ENCODE measurements around the gene EPHA10. TPM values are rescaled to one million over a fixed set of nuclear protein-coding genes. Genes with fewer than 3 reads are reported as not detected.

The EPHA10 gene
- total RNA-seq, 1 donor from 2014 or later, result 0.05 TPM

GRCh38 chr1:37723390-37724078, 41.4 kb downstream of the EPHA10 start:
- Mint-ChIP-seq H3K4me1 (ENCODE audit: low read depth) (no peaks in the 10 kb centered on the region), H3K27ac (no peak overlapping the region), H3K4me3 (no peak overlapping the region)

GRCh38 chr1:37723072-37723389, 41.9 kb downstream of the EPHA10 start:
- Mint-ChIP-seq H3K27me3 (ENCODE audit: insufficient read depth) (peaks cover 5% of the 10 kb centered on the region), H3K4me3 (no peak overlapping the region), H3K4me1 (ENCODE audit: low read depth) (no peaks in the 10 kb centered on the region), H3K9me3 (no peaks in the 10 kb centered on the region), H3K27ac (no peak overlapping the region), H3K36me3 (ENCODE audit: low read depth) (no peaks in the 10 kb centered on the region)
- intact Hi-C loops (cut with micrococcal nuclease), result no loop called here
- no peak for DNase-seq (ENCODE audit: low spot score)

More at GRCh38 chr1:37723390-37724078, 41.4 kb downstream of the EPHA10 start:
- Mint-ChIP-seq H3K27me3 (ENCODE audit: insufficient read depth) (peaks cover 8% of the 10 kb centered on the region), H3K9me3 (no peaks in the 10 kb centered on the region), H3K36me3 (ENCODE audit: low read depth) (no peaks in the 10 kb centered on the region)
- DNase-seq (ENCODE audit: low spot score), result no peak
- intact Hi-C loops (cut with micrococcal nuclease), result no loop called here

GRCh38 chr1:37722181-37723071, 42.5 kb downstream of the EPHA10 start:
- Mint-ChIP-seq H3K4me3 (no peak overlapping the region), H3K9me3 (no peaks in the 10 kb centered on the region), H3K36me3 (ENCODE audit: low read depth) (no peaks in the 10 kb centered on the region), H3K27ac (no peak overlapping the region), H3K27me3 (ENCODE audit: insufficient read depth) (peaks cover 3% of the 10 kb centered on the region), H3K4me1 (ENCODE audit: low read depth) (no peaks in the 10 kb centered on the region)
- intact Hi-C loops (cut with micrococcal nuclease), result no loop called here
- DNase-seq (ENCODE audit: low spot score), result no peak

- intact Hi-C loops (cut with micrococcal nuclease), result no loop called here
- H3K27me3 Mint-ChIP-seq (ENCODE audit: insufficient read depth), result peaks cover 4% of the 10 kb centered on the region
- H3K4me3 Mint-ChIP-seq, result no peak overlapping the region
- DNase-seq (ENCODE audit: low spot score), result no peak
- H3K36me3 Mint-ChIP-seq (ENCODE audit: low read depth), result no peaks in the 10 kb centered on the region
- H3K27ac Mint-ChIP-seq, result no peak overlapping the region
- H3K4me1 Mint-ChIP-seq (ENCODE audit: low read depth), result no peaks in the 10 kb centered on the region
- H3K9me3 Mint-ChIP-seq, result no peaks in the 10 kb centered on the region
Measured at GRCh38 chr1:37721565-37721964, 43.4 kb downstream of the EPHA10 start.

DNA sequence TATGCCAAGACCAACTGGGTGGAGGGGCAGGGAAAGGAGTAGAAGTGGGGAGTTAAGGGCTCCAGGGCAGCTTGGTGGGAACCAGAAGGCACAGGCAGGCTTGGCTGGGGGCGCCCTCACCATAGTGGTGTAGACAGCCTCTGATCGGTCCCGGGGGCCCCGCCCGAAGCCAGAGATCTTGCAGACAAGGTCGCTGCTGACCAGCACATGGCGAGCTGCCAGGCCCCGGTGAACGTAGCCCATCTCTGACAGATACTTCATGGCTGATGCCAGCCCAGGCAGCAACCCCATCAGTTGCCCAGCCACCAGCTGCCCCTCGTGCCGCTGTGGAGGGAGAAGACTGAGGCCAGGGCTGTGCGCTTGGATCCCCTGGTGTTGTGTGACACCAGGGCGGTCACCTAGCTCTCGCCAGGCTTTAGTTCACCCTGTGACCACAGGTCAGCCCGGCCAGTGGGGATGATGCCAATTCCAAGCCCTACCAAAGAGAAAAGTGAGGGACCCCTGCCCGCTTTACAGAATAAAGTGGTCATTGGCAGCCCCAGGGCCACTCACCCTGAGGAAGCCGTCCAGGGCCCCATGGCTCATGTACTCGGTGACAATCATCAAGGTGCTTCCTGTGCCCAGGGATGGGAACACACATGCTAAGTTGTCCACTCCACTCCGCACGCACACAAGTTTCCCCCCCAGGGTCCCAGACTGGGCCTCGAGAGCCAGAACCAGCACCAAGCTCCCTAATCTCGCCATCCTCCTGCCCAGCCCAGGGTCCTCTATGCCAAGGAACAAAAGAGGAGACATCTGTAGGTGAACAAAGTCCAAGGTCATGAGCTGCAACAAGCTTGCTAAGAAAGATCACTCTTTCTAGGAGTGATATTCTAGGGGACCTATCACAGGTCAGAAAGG, 44.4 kb downstream of the EPHA10 start:
- Mint-ChIP-seq H3K36me3 (ENCODE audit: low read depth) (no peaks in the 10 kb centered on the region), H3K4me1 (ENCODE audit: low read depth) (no peaks in the 10 kb centered on the region), H3K4me3 (no peak overlapping the region), H3K27me3 (ENCODE audit: insufficient read depth) (peaks cover 4% of the 10 kb centered on the region), H3K27ac (no peak overlapping the region), H3K9me3 (no peaks in the 10 kb centered on the region)
- intact Hi-C loops (cut with micrococcal nuclease), result no loop called here
- no peak for DNase-seq (ENCODE audit: low spot score)

GRCh38 chr1:37719572-37720195, 45.2 kb downstream of the EPHA10 start:
- Mint-ChIP-seq H3K27me3 (ENCODE audit: insufficient read depth) (peaks cover 4% of the 10 kb centered on the region), H3K4me3 (no peak overlapping the region), H3K36me3 (ENCODE audit: low read depth) (no peaks in the 10 kb centered on the region), H3K9me3 (no peaks in the 10 kb centered on the region), H3K27ac (no peak overlapping the region), H3K4me1 (ENCODE audit: low read depth) (no peaks in the 10 kb centered on the region)
- DNase-seq (ENCODE audit: low spot score), result no peak
- intact Hi-C loops (cut with micrococcal nuclease), result no loop called here

- no peak overlapping the region for H3K27ac Mint-ChIP-seq
- no peak overlapping the region for H3K4me3 Mint-ChIP-seq
- H3K9me3 Mint-ChIP-seq, result no peaks in the 10 kb centered on the region
- DNase-seq (ENCODE audit: low spot score), result no peak
- H3K4me1 Mint-ChIP-seq (ENCODE audit: low read depth), result no peaks in the 10 kb centered on the region
- H3K27me3 Mint-ChIP-seq (ENCODE audit: insufficient read depth), result peaks cover 1% of the 10 kb centered on the region
- intact Hi-C loops (cut with micrococcal nuclease), result no loop called here
- no peaks in the 10 kb centered on the region for H3K36me3 Mint-ChIP-seq (ENCODE audit: low read depth)
Measured at GRCh38 chr1:37718901-37719571, 45.9 kb downstream of the EPHA10 start.

- intact Hi-C loops (cut with micrococcal nuclease), result no loop called here
- DNase-seq (ENCODE audit: low spot score), result no peak
- H3K4me3 Mint-ChIP-seq, result no peak overlapping the region
- H3K27me3 Mint-ChIP-seq (ENCODE audit: insufficient read depth), result peaks cover 1% of the 10 kb centered on the region
- H3K9me3 Mint-ChIP-seq, result no peaks in the 10 kb centered on the region
- H3K27ac Mint-ChIP-seq, result no peak overlapping the region
- H3K36me3 Mint-ChIP-seq (ENCODE audit: low read depth), result no peaks in the 10 kb centered on the region
- H3K4me1 Mint-ChIP-seq (ENCODE audit: low read depth), result no peaks in the 10 kb centered on the region
Measured at GRCh38 chr1:37718181-37718900, 46.6 kb downstream of the EPHA10 start.

- Mint-ChIP-seq H3K4me1 (ENCODE audit: low read depth) (no peaks in the 10 kb centered on the region), H3K36me3 (ENCODE audit: low read depth) (no peaks in the 10 kb centered on the region), H3K9me3 (no peaks in the 10 kb centered on the region), H3K27ac (no peak overlapping the region), H3K27me3 (ENCODE audit: insufficient read depth) (peaks cover 1% of the 10 kb centered on the region), H3K4me3 (no peak overlapping the region)
- no peak for DNase-seq (ENCODE audit: low spot score)
- intact Hi-C loops (cut with micrococcal nuclease), result no loop called here
Measured at GRCh38 chr1:37717631-37718030, 47.3 kb downstream of the EPHA10 start.

DNA sequence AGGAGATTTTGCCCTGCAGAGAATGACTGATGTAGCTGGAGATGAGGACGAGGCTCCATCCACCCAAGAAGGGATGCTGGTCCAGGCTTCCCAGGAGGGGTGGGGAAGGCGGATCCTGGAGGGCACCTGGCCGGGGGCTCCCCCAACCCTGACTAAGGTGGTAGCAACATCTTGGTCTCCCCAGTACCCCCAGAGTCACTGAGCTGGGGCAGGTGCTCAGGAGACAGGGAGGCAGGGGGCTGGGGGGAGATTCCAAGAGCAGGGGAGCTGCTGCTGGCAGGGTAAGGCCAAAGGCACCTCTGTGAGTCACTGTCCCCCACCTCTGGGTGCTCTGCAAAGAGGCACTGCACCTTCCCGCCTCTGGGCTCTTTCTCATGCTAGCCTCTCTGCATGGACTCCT, 48.6 kb downstream of the EPHA10 start:
- Mint-ChIP-seq H3K9me3 (no peaks in the 10 kb centered on the region), H3K27me3 (ENCODE audit: insufficient read depth) (peaks cover 1% of the 10 kb centered on the region), H3K4me1 (ENCODE audit: low read depth) (no peaks in the 10 kb centered on the region), H3K36me3 (ENCODE audit: low read depth) (peaks cover 1% of the 10 kb centered on the region), H3K4me3 (no peak overlapping the region), H3K27ac (no peak overlapping the region)
- intact Hi-C loops (cut with micrococcal nuclease), result no loop called here
- DNase-seq (ENCODE audit: low spot score), result no peak

DNA sequence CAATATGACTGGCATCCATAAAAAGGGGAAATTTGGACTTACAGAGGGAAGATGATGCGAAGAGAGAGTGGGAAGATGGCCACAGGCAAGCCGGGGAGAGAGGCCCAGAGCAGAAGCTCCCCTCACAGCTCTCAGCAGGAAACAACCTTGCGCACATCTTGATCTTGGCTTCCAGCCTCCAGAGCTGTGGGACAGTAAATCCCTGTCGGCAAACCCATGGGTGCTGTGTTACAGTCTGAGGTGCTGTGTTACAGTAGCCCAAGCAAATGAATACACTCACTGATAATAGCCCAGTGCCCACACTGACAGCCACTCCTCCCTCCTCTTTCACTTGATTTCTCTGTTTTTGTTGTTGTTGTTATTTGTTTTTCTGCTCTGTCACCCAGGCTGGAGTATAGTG, 50.2 kb downstream of the EPHA10 start:
- intact Hi-C loops (cut with micrococcal nuclease), result no loop called here
- Mint-ChIP-seq H3K27me3 (ENCODE audit: insufficient read depth) (peaks cover 1% of the 10 kb centered on the region), H3K9me3 (no peaks in the 10 kb centered on the region)

DNA sequence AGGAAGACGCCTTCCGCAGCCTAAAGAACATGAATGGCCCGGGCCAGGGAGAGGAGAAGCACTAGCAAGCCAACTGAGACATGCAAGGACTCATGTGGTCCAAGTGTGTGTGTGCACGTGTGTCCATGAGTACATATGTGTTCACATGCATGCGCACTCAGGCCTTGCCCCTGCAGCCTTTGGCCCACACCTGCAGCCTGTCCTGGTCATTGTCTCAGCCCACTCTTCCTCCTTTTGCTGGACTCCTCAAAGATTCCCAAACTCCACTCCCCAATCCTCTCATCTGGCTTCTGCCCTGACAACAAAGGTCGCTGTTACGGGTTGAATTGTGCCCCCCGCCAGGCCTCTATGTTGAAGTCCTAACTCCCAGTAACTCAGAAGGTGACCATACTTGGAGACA, 50.7 kb downstream of the EPHA10 start:
- no peaks in the 10 kb centered on the region for H3K4me1 Mint-ChIP-seq (ENCODE audit: low read depth)

More for the DNA sequence above, 50.2 kb downstream of the EPHA10 start:
- Mint-ChIP-seq H3K4me3 (no peak overlapping the region), H3K4me1 (ENCODE audit: low read depth) (no peaks in the 10 kb centered on the region), H3K27ac (no peak overlapping the region), H3K36me3 (ENCODE audit: low read depth) (peaks cover 3% of the 10 kb centered on the region)
- no peak for DNase-seq (ENCODE audit: low spot score)

More for the DNA sequence above, 50.7 kb downstream of the EPHA10 start:
- Mint-ChIP-seq H3K36me3 (ENCODE audit: low read depth) (peaks cover 7% of the 10 kb centered on the region), H3K9me3 (no peaks in the 10 kb centered on the region), H3K27ac (no peak overlapping the region), H3K27me3 (ENCODE audit: insufficient read depth) (peaks cover 1% of the 10 kb centered on the region), H3K4me3 (no peak overlapping the region)
- intact Hi-C loops (cut with micrococcal nuclease), result no loop called here
- no peak for DNase-seq (ENCODE audit: low spot score)

All from activated T-helper 1 cell treated with anti-CD3 and anti-CD28 coated beads, Interleukin-12 subunit alpha, Interleukin-12 subunit beta, Interleukin-2, Interleukin-4 antibody, amounts not matched to agents 30 ng/mL and 10 ng/mL and 1 ng/mL, durations not matched to agents 14 hours and 24 hours and 36 hours (primary cell).